Muscle layer of duodenum (tissue), 2 donors: Measurements from ENCODE around the gene TRIOBP.
"Not testable (repeated sequence)": the region's sequence is repeated elsewhere in the genome, so short reads cannot be mapped to it uniquely, and the experiment has no call there.

Experiments
- H3K27ac ChIP-seq: one replicate; pipeline ENCODE4 v1.7.0; 2013; ENCODE audit warnings: mild to moderate bottlenecking, low read length
- H3K27me3 ChIP-seq: one replicate; pipeline ENCODE4 v1.7.0; 2013; ENCODE audit warnings: low read depth, mild to moderate bottlenecking, control low read depth, low read length
- H3K36me3 ChIP-seq, 2 donors: one replicate each; pipeline ENCODE4 v1.7.0; 2013; ENCODE audit warnings: low read length in 2 of 2, control low read depth in 1 of 2, mild to moderate bottlenecking in 1 of 2; ENCODE audit not compliant: insufficient read depth in 2 of 2, control insufficient read depth in 1 of 2
- H3K4me1 ChIP-seq, 2 donors: one replicate each; pipeline ENCODE4 v1.7.0; 2013; ENCODE audit warnings: low read length in 2 of 2, mild to moderate bottlenecking in 2 of 2, control low read depth in 1 of 2, moderate library complexity in 1 of 2; ENCODE audit not compliant: insufficient read depth in 2 of 2, control insufficient read depth in 1 of 2
- H3K4me3 ChIP-seq, 2 donors: one replicate each; pipeline ENCODE4 v1.7.0; 2013; ENCODE audit warnings: low read length in 2 of 2, low read depth in 1 of 2, mild to moderate bottlenecking in 1 of 2
- H3K9me3 ChIP-seq, 2 donors: one replicate each; pipeline ENCODE4 v1.7.0; 2013; ENCODE audit warnings: low read length in 2 of 2, control low read depth in 1 of 2, mild to moderate bottlenecking in 1 of 2; ENCODE audit not compliant: control insufficient read depth in 1 of 2
- donor health status: healthy.

Gene TRIOBP

GRCh38 chr22:37703906-37704305 lies 7.1 kb downstream of the TRIOBP start:
- no peaks in the 10 kb centered on the region for H3K27me3 ChIP-seq
- H3K4me3 ChIP-seq = no peak overlapping the region
- no peaks in the 10 kb centered on the region for H3K36me3 ChIP-seq
- no peaks in the 10 kb centered on the region for H3K4me1 ChIP-seq
- no peaks in the 10 kb centered on the region for H3K9me3 ChIP-seq
- H3K27ac ChIP-seq = no peak overlapping the region

- H3K36me3 ChIP-seq = no peaks in the 10 kb centered on the region
- H3K4me3 ChIP-seq = no peak overlapping the region
- no peaks in the 10 kb centered on the region for H3K4me1 ChIP-seq
- no peaks in the 10 kb centered on the region for H3K27me3 ChIP-seq
- no peak overlapping the region for H3K27ac ChIP-seq
- no peaks in the 10 kb centered on the region for H3K9me3 ChIP-seq
These were observed 7.8 kb downstream of the TRIOBP start for GRCh38 chr22:37704645-37705044.

- H3K27me3 ChIP-seq = no peaks in the 10 kb centered on the region
- H3K36me3 ChIP-seq = no peaks in the 10 kb centered on the region
- no peaks in the 10 kb centered on the region for H3K4me1 ChIP-seq
- H3K27ac ChIP-seq = no peak overlapping the region
- H3K4me3 ChIP-seq = no peak overlapping the region
- H3K9me3 ChIP-seq = no peaks in the 10 kb centered on the region
These were observed 8.4 kb downstream of the TRIOBP start for GRCh38 chr22:37705205-37705604.

GRCh38 chr22:37708580-37709444 lies 12.0 kb downstream of the TRIOBP start:
- H3K27ac ChIP-seq = no peak overlapping the region
- no peak overlapping the region for H3K4me3 ChIP-seq

GRCh38 chr22:37709445-37709765 lies 12.6 kb downstream of the TRIOBP start:
- H3K4me1 ChIP-seq = no peaks in the 10 kb centered on the region
- no peaks in the 10 kb centered on the region for H3K9me3 ChIP-seq
- no peaks in the 10 kb centered on the region for H3K36me3 ChIP-seq
- no peak overlapping the region for H3K4me3 ChIP-seq
- no peak overlapping the region for H3K27ac ChIP-seq
- no peaks in the 10 kb centered on the region for H3K27me3 ChIP-seq

More at GRCh38 chr22:37708580-37709444, 12.0 kb downstream of the TRIOBP start:
- Histone ChIP-seq H3K36me3 (no peaks in the 10 kb centered on the region), H3K9me3 (no peaks in the 10 kb centered on the region), H3K27me3 (no peaks in the 10 kb centered on the region), H3K4me1 (no peaks in the 10 kb centered on the region)

GRCh38 chr22:37710675-37711074 lies 13.8 kb downstream of the TRIOBP start:
- Histone ChIP-seq H3K27ac (no peak overlapping the region), H3K36me3 (no peaks in the 10 kb centered on the region), H3K27me3 (no peaks in the 10 kb centered on the region), H3K4me1 (no peaks in the 10 kb centered on the region), H3K9me3 (no peaks in the 10 kb centered on the region), H3K4me3 (no peak overlapping the region)

GRCh38 chr22:37711490-37711889 lies 14.6 kb downstream of the TRIOBP start:
- H3K27ac ChIP-seq = no peak overlapping the region
- H3K27me3 ChIP-seq = no peaks in the 10 kb centered on the region
- H3K4me3 ChIP-seq = no peak overlapping the region
- H3K36me3 ChIP-seq = no peaks in the 10 kb centered on the region
- no peaks in the 10 kb centered on the region for H3K9me3 ChIP-seq
- no peaks in the 10 kb centered on the region for H3K4me1 ChIP-seq

- no peaks in the 10 kb centered on the region for H3K9me3 ChIP-seq
- H3K27ac ChIP-seq = no peak overlapping the region
- no peak overlapping the region for H3K4me3 ChIP-seq
- H3K27me3 ChIP-seq = no peaks in the 10 kb centered on the region
- no peaks in the 10 kb centered on the region for H3K36me3 ChIP-seq
- H3K4me1 ChIP-seq = no peaks in the 10 kb centered on the region
These were observed 16.9 kb downstream of the TRIOBP start for GRCh38 chr22:37713761-37714160.

- no peaks in the 10 kb centered on the region for H3K9me3 ChIP-seq
- H3K4me3 ChIP-seq = no peak overlapping the region
- no peaks in the 10 kb centered on the region for H3K27me3 ChIP-seq
- H3K36me3 ChIP-seq = no peaks in the 10 kb centered on the region
- no peaks in the 10 kb centered on the region for H3K4me1 ChIP-seq
- no peak overlapping the region for H3K27ac ChIP-seq
These were observed 17.8 kb downstream of the TRIOBP start for GRCh38 chr22:37714634-37715033.

- no peaks in the 10 kb centered on the region for H3K9me3 ChIP-seq
- H3K36me3 ChIP-seq = no peaks in the 10 kb centered on the region
- no peaks in the 10 kb centered on the region for H3K27me3 ChIP-seq
- no peaks in the 10 kb centered on the region for H3K4me1 ChIP-seq
- H3K27ac ChIP-seq = no peak overlapping the region
- no peak overlapping the region for H3K4me3 ChIP-seq
These were observed 18.9 kb downstream of the TRIOBP start for GRCh38 chr22:37715760-37716159.

- Histone ChIP-seq H3K27ac (no peak overlapping the region), H3K4me1 (no peaks in the 10 kb centered on the region), H3K36me3 (no peaks in the 10 kb centered on the region), H3K9me3 (no peaks in the 10 kb centered on the region), H3K27me3 (no peaks in the 10 kb centered on the region), H3K4me3 (no peak overlapping the region)
These were observed 19.9 kb downstream of the TRIOBP start for GRCh38 chr22:37716708-37717107.

- H3K4me3 ChIP-seq, H3K4me1 ChIP-seq, H3K27ac ChIP-seq, H3K27me3 ChIP-seq, H3K36me3 ChIP-seq, H3K9me3 ChIP-seq: not testable (repeated sequence)
These were observed 20.4 kb downstream of the TRIOBP start for GRCh38 chr22:37717235-37717634.
